H9 (cell line): Measurements from ENCODE around the gene CHAC2. TPM values are rescaled to one million over a fixed set of nuclear protein-coding genes. Genes with fewer than 3 reads are reported as not detected.
A peak's percentile ranks its signal among the peaks of the same experiment; 100 is the strongest.

ENCODE experiments used
- DNase-seq: peaks from one replicate; pipeline ENCODE4 v3.0.0-alpha.2; 2017
- H2AFZ ChIP-seq: one replicate; pipeline ENCODE4 v1.6.1; 2013; ENCODE audit warnings: mild to moderate bottlenecking, low read length, control low read depth, moderate library complexity
- H2AK5ac ChIP-seq: 2 replicates; pipeline ENCODE4 v1.6.1; 2013; ENCODE audit warnings: low read length, control low read depth, mixed read lengths; ENCODE audit not compliant: insufficient read length
- H2BK120ac ChIP-seq: one replicate; pipeline ENCODE4 v1.6.1; 2013; ENCODE audit warnings: low read depth, mild to moderate bottlenecking, low read length, control low read depth, inconsistent platforms; ENCODE audit not compliant: poor library complexity, severe bottlenecking
- H2BK12ac ChIP-seq: 2 replicates; pipeline ENCODE4 v1.6.1; 2013; ENCODE audit warnings: low read length, control low read depth, mixed read lengths, low read depth; ENCODE audit not compliant: insufficient read length
- H2BK15ac ChIP-seq: 2 replicates; pipeline ENCODE4 v1.6.1; 2013; ENCODE audit warnings: low read depth, low read length, control low read depth
- H2BK20ac ChIP-seq: one replicate; pipeline ENCODE4 v1.6.1; 2013; ENCODE audit warnings: low read depth, mild to moderate bottlenecking, low read length, control low read depth, inconsistent platforms; ENCODE audit not compliant: poor library complexity, severe bottlenecking
- H2BK5ac ChIP-seq: 2 replicates; pipeline ENCODE4 v1.6.1; 2013; ENCODE audit warnings: low read length, control low read depth, mixed read lengths; ENCODE audit not compliant: insufficient read length
- H3K14ac ChIP-seq: 2 replicates; pipeline ENCODE4 v1.6.1; 2013; ENCODE audit warnings: low read length, control low read depth; ENCODE audit not compliant: insufficient read depth
- H3K18ac ChIP-seq: 2 replicates; pipeline ENCODE4 v1.6.1; 2013; ENCODE audit warnings: low read depth, mild to moderate bottlenecking, mixed read lengths, low read length, control low read depth; ENCODE audit not compliant: insufficient read length
- H3K23ac ChIP-seq: 2 replicates; pipeline ENCODE4 v1.6.1; 2013; ENCODE audit warnings: low read length, control low read depth, mixed read lengths, low read depth; ENCODE audit not compliant: insufficient read length
- H3K23me2 ChIP-seq: 2 replicates; pipeline ENCODE4 v1.6.1; 2013; ENCODE audit warnings: low read depth, mild to moderate bottlenecking, mixed read lengths, low read length, control low read depth; ENCODE audit not compliant: insufficient read length, poor library complexity, severe bottlenecking
- H3K27ac ChIP-seq: 2 replicates; pipeline ENCODE4 v1.5.1; 2013; ENCODE audit warnings: low read length, control low read depth, mixed read lengths, low read depth; ENCODE audit not compliant: insufficient read length
- H3K27me3 ChIP-seq: 2 replicates; pipeline ENCODE4 v1.6.1; 2013; ENCODE audit warnings: low read length, control low read depth, inconsistent platforms; ENCODE audit not compliant: insufficient read depth
- H3K4ac ChIP-seq: 2 replicates; pipeline ENCODE4 v1.6.1; 2013; ENCODE audit warnings: low read depth, mild to moderate bottlenecking, control low read depth, inconsistent platforms, low read length, moderate library complexity
- H3K4me1 ChIP-seq: 2 replicates; pipeline ENCODE4 v1.6.1; 2013; ENCODE audit warnings: low read length, control low read depth, inconsistent platforms; ENCODE audit not compliant: insufficient read depth
- H3K4me2 ChIP-seq: 2 replicates; pipeline ENCODE4 v1.6.1; 2013; ENCODE audit warnings: low read length, control low read depth, mixed read lengths; ENCODE audit not compliant: insufficient read length, insufficient read depth
- H3K56ac ChIP-seq: 2 replicates; pipeline ENCODE4 v1.6.1; 2013; ENCODE audit warnings: low read depth, mild to moderate bottlenecking, mixed read lengths, low read length, control low read depth; ENCODE audit not compliant: insufficient read length
- H3K79me1 ChIP-seq: 2 replicates; pipeline ENCODE4 v1.6.1; 2013; ENCODE audit warnings: low read depth, mild to moderate bottlenecking, moderate library complexity, low read length, control low read depth, inconsistent platforms; ENCODE audit not compliant: insufficient read depth, poor library complexity, severe bottlenecking
- H3K79me2 ChIP-seq: 2 replicates; pipeline ENCODE4 v1.6.1; 2013; ENCODE audit warnings: low read length, control low read depth, inconsistent platforms; ENCODE audit not compliant: insufficient read depth
- H3K9ac ChIP-seq: 2 replicates; pipeline ENCODE4 v1.6.1; 2013; ENCODE audit warnings: low read length, control low read depth, mixed read lengths; ENCODE audit not compliant: insufficient read length; ENCODE audit errors: extremely low read depth
- H3K9me3 ChIP-seq: one replicate; pipeline ENCODE4 v1.6.1; 2013; ENCODE audit warnings: low read depth, low read length, inconsistent platforms; ENCODE audit not compliant: control insufficient read depth
- H3T11ph ChIP-seq: one replicate; pipeline ENCODE4 v1.6.1; 2013; ENCODE audit warnings: mild to moderate bottlenecking, low read length, control low read depth, inconsistent platforms
- H4K20me1 ChIP-seq: one replicate; pipeline ENCODE4 v1.6.1; 2013; ENCODE audit not compliant: control insufficient read depth, insufficient read length, insufficient read depth
- H4K5ac ChIP-seq: 2 replicates; pipeline ENCODE4 v1.6.1; 2013; ENCODE audit warnings: low read depth, mild to moderate bottlenecking, mixed read lengths, low read length, control low read depth; ENCODE audit not compliant: insufficient read length
- H4K8ac ChIP-seq: replicated peaks from 2 replicates; pipeline ENCODE4 v1.6.1; 2013; ENCODE audit warnings: low read length, control low read depth, mixed read lengths, low read depth; ENCODE audit not compliant: insufficient read length
- H4K91ac ChIP-seq: 2 replicates; pipeline ENCODE4 v1.6.1; 2013; ENCODE audit warnings: low read depth, mild to moderate bottlenecking, moderate library complexity, mixed read lengths, low read length, control low read depth; ENCODE audit not compliant: insufficient read length
- H3K27ac Mint-ChIP-seq, 3 experiments: 2 replicates in 2 of 3; 3 replicates in 1 of 3; pipeline ENCODE4 v1.8.0; 2020 to 2021; ENCODE audit warnings: mixed read lengths in 3 of 3, mild to moderate bottlenecking in 1 of 3, moderate library complexity in 1 of 3
- H3K27me3 Mint-ChIP-seq: 2 replicates; pipeline ENCODE4 v1.8.0; 2021; ENCODE audit warnings: low read depth, mild to moderate bottlenecking, moderate library complexity, mixed read lengths
- H3K36me3 Mint-ChIP-seq, 3 experiments: 2 replicates in 2 of 3; 3 replicates in 1 of 3; pipeline ENCODE4 v1.8.0; 2020 to 2021; ENCODE audit warnings: low read depth in 3 of 3, mixed read lengths in 3 of 3; ENCODE audit not compliant: insufficient read depth in 1 of 3
- H3K4me1 Mint-ChIP-seq, 2 experiments: 2 replicates each; pipeline ENCODE4 v1.8.0; 2020; ENCODE audit warnings: mixed read lengths in 2 of 2
- H3K4me3 Mint-ChIP-seq, 2 experiments: 2 replicates in 1 of 2; 3 replicates in 1 of 2; pipeline ENCODE4 v1.8.0; 2020 to 2021; ENCODE audit warnings: mild to moderate bottlenecking in 2 of 2, mixed read lengths in 2 of 2, moderate library complexity in 1 of 2
- H3K9me3 Mint-ChIP-seq, 2 experiments: 2 replicates in 1 of 2; 3 replicates in 1 of 2; pipeline ENCODE4 v1.8.0; 2020; ENCODE audit warnings: mild to moderate bottlenecking in 2 of 2, mixed read lengths in 2 of 2, moderate library complexity in 1 of 2
- WGBS: extraction: QIAGEN DNeasy Blood & Tissue Kit; methylation state at CpG from one replicate; pipeline ENCODE4 v1.1.7; 2013; ENCODE audit warnings: missing lambda C conversion rate, low lambda C conversion rate, mixed read lengths; ENCODE audit not compliant: insufficient read length; ENCODE audit errors: extremely low coverage; 5-methylcytosine and 5-hydroxymethylcytosine counted together
- total RNA-seq: library from RNA; stranded (reverse); gene quantifications from 2 replicates; pipeline ENCODE4 v1.2.1, GENCODE V29; 2021
- TF ChIP-seq, protein P1 (sequence below): fragments of 200-600 bp; sonication (generic); conservative IDR thresholded peaks from 3 replicates; pipeline ENCODE4 v1.8.0; 2021; ENCODE audit warnings: antibody characterized with exemption, mild to moderate bottlenecking

The CHAC2 gene
- total RNA-seq, 1 experiment from 2014 or later = 11.3 TPM

DNA sequence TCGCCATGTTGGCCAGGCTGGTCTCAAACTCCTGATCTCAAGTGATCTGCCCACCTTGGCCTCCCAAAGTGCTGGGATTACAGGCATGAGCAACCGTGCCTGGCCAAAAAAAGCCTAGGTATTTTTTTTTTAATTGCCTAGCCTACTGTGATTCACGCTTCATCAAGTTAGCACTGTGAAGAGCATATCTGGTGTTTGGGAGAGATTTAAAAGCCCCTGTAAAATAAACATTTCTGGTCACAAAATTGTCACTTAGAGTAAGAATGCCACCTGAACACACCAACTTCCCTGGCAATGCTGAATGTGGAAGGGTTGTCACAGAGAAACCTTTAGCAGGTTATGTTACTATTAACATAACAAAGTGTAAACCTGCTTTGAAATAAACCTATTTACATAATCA is 39.7 kb upstream of the CHAC2 start:
- Histone ChIP-seq H4K5ac (no peak overlapping the region), H2BK12ac (no peak overlapping the region), H3K27me3 (no peaks in the 10 kb centered on the region), H3K23me2 (no peaks in the 10 kb centered on the region), H2BK5ac (no peak overlapping the region), H4K91ac (no peak overlapping the region), H2AFZ (no peak overlapping the region), H2BK20ac (no peak overlapping the region), H2BK15ac (no peak overlapping the region), H3K56ac (no peak overlapping the region), H2AK5ac (no peak overlapping the region), H3K9me3 (no peaks in the 10 kb centered on the region), H3K27ac (no peak overlapping the region), H3K4ac (no peak overlapping the region), H3K79me1 (no peaks in the 10 kb centered on the region), H4K20me1 (no peaks in the 10 kb centered on the region), H3K18ac (no peak overlapping the region), H3K9ac (no peak overlapping the region), H3K4me1 (no peaks in the 10 kb centered on the region), H3T11ph (no peak overlapping the region), H4K8ac (no peak overlapping the region), H3K79me2 (no peaks in the 10 kb centered on the region), H3K4me2 (no peak overlapping the region), H2BK120ac (no peak overlapping the region), H3K23ac (no peak overlapping the region), H3K14ac (no peak overlapping the region)
- TF ChIP-seq, protein P1, sequence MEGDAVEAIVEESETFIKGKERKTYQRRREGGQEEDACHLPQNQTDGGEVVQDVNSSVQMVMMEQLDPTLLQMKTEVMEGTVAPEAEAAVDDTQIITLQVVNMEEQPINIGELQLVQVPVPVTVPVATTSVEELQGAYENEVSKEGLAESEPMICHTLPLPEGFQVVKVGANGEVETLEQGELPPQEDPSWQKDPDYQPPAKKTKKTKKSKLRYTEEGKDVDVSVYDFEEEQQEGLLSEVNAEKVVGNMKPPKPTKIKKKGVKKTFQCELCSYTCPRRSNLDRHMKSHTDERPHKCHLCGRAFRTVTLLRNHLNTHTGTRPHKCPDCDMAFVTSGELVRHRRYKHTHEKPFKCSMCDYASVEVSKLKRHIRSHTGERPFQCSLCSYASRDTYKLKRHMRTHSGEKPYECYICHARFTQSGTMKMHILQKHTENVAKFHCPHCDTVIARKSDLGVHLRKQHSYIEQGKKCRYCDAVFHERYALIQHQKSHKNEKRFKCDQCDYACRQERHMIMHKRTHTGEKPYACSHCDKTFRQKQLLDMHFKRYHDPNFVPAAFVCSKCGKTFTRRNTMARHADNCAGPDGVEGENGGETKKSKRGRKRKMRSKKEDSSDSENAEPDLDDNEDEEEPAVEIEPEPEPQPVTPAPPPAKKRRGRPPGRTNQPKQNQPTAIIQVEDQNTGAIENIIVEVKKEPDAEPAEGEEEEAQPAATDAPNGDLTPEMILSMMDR = no peak
- H3K27ac Mint-ChIP-seq = peak overlapping the region in 2 of 3 experiments; percentile 7 to 73; a peak in 3 of 7 replicates
- DNase-seq = no peak
- WGBS = no CpG with 5 or more reads among the region's 3 CpGs
- H3K9me3 Mint-ChIP-seq = peaks cover 0 to 2% of the 10 kb centered on the region in 2 experiments; a peak in 1 of 5 replicates
- peaks cover 9% of the 10 kb centered on the region in 2 experiments for H3K4me1 Mint-ChIP-seq
- no peaks in the 10 kb centered on the region for H3K27me3 Mint-ChIP-seq
- no peak overlapping the region for H3K4me3 Mint-ChIP-seq
- H3K36me3 Mint-ChIP-seq = peaks cover 15 to 27% (median 25%) of the 10 kb centered on the region in 3 experiments; a peak in 6 of 7 replicates
